Heart left ventricle (tissue), 16 donors: Measurements from ENCODE around the gene G6PD. TPM values are rescaled to one million over a fixed set of nuclear protein-coding genes. Genes with fewer than 3 reads are reported as not detected.

Source experiments
- ATAC-seq, 4 donors: fragments of 200-7000 bp; cut with Tn5 transposase; one replicate each; pipeline ENCODE4 v1.9.1; 2020 to 2022; ENCODE audit warnings: moderate library complexity in 4 of 4, mild to moderate bottlenecking in 3 of 4, moderate number of reproducible peaks in 1 of 4
- DNase-seq, 5 donors: peaks; one replicate each; pipeline ENCODE4 v3.0.0-alpha.2; 2020
- H3K27ac ChIP-seq, 12 donors: fragments of 200-600 bp; sonication (generic) in 4 of 12; one replicate each; pipeline versions ENCODE4 v1.5.0 to v1.8.0; 2016 to 2022; ENCODE audit warnings: mild to moderate bottlenecking in 2 of 12
- H3K27me3 ChIP-seq, 9 donors: fragments of 200-600 bp; sonication (generic) in 2 of 9; one replicate each; pipeline versions ENCODE4 v1.5.1 to v1.8.0; 2016 to 2022; ENCODE audit warnings: mild to moderate bottlenecking in 3 of 9
- H3K36me3 ChIP-seq, 9 donors: fragments of 200-600 bp; sonication (generic) in 2 of 9; one replicate each; pipeline versions ENCODE4 v1.5.0 to v1.8.0; 2018 to 2022; ENCODE audit warnings: mild to moderate bottlenecking in 2 of 9
- H3K4me1 ChIP-seq, 12 donors: fragments of 200-600 bp; sonication (generic) in 4 of 12; one replicate each; pipeline versions ENCODE4 v1.5.0 to v1.8.0; 2016 to 2022; ENCODE audit warnings: mild to moderate bottlenecking in 3 of 12
- H3K4me3 ChIP-seq, 12 donors: fragments of 200-600 bp; sonication (generic) in 4 of 12; one replicate each; pipeline versions ENCODE4 v1.5.0 to v1.8.0; 2017 to 2022; ENCODE audit warnings: mild to moderate bottlenecking in 9 of 12, moderate library complexity in 4 of 12
- H3K9me3 ChIP-seq, 12 donors: fragments of 200-600 bp; sonication (generic) in 4 of 12; one replicate each; pipeline versions ENCODE4 v1.5.0 to v1.8.0; 2016 to 2022; ENCODE audit warnings: mild to moderate bottlenecking in 1 of 12
- POLR2A ChIP-seq, 2 donors: fragments of 450-650 bp; IDR thresholded peaks; one replicate each; pipeline ENCODE4 v1.6.1; 2017; ENCODE audit warnings: antibody characterized with exemption in 2 of 2, mild to moderate bottlenecking in 2 of 2, moderate library complexity in 2 of 2
- WGBS, 4 donors: extraction: QIAGEN DNeasy Blood & Tissue Kit in 2 of 4; methylation state at CpG; one replicate each; pipeline versions ENCODE4 v1.1.5 to v1.1.7; 2013 to 2018; 5-methylcytosine and 5-hydroxymethylcytosine counted together
- intact Hi-C, 10 donors: fragments of 100-400 bp; cut with DNase I; formaldehyde crosslinking; loops; one replicate each; pipeline versions ENCODE4 v1.11.1 to v1.14.2; 2022
- polyA plus RNA-seq, 2 donors: library from polyadenylated mRNA; stranded (reverse); fragments of 200-250 nt; gene quantifications; one replicate each; pipeline ENCODE4 v1.2.3, GENCODE V29; 2013
- total RNA-seq, 9 donors: library from RNA; depleted of rRNA in 2 of 9; stranded (reverse); fragments of >200 nt in 2 of 9; fragmentation: NEBNext Ultra II Directional in 3 of 9; extraction: Animal tissue kit (Norgen Biotek cat#: 25700) in 3 of 9; gene quantifications; one replicate each; pipeline versions ENCODE4 v1.1.0 to v1.2.4, GENCODE V29; 2016 to 2023
- TF ChIP-seq, protein P1 (sequence below), 12 donors: fragments of 200-600 bp; sonication (generic) in 4 of 12; IDR thresholded peaks; one replicate each; pipeline versions ENCODE4 v1.5.0 to v1.8.0; 2018 to 2022; ENCODE audit warnings: antibody characterized with exemption in 12 of 12, mild to moderate bottlenecking in 5 of 12
- donor health status: ischemic (EF 13 %, LVEDD 7.1; RV severe dilation, severe dysfunction).
- donor health status: healthy with polysubstance abuse.
- donor health status: DM: no; HTN: yes; CAD: no.
- donor health status: DM: no; HTN: no; CAD: no.
- donor health status: ischemic (EF 25% LVEDD 6.9; RV normal size, moderate dysfunction).
- donor health status: ischemic (EF 25% LVEDD 5.7; RV mildly dilated, moderate dysfunction).
- donor health status: healthy.
- donor health status: DM: yes; HTN: yes; CAD: no.
- donor health status: ischemic (EF 35%, LVEDD 5.7; RV mildly dilated, moderate dysfunction).
- donor health status: nonischemic (EF 11% LVEDD 7.7; RV severe dilation, severe dysfunction).
- donor health status: DM: yes; HTN: yes; CAD: no.
- donor health status: PGD.
- donor health status: ischemic (EF 29% LVEDD 5.4; RV normal size, mild dysfunction).
- donor health status: nonischemic (EF 23%, LVEDD 6.1; RV moderate dilation, normal function).

G6PD gene
- total and polyA plus RNA-seq, 11 donors, result 5.9 to 41.3 (median 11.2) TPM

DNA sequence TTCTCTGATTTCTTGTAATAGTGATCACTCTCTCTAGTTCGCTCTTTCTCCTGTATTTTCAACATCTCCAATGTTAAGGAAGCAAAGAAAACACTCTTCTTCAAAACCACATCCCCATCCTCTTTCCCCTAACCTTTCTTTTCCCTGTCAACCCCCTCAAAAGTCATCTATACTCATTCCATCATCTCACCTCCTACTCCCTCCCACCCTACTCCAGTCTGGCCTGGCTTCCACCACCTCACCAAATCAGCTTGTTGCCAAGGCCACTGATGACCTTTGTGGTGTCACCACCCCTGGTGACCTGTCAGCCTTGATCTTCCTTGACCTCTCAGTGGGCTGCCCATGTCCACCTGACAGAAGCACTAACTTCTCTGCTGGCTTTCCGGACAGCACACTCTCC is 32.9 kb downstream of the G6PD start:
- H3K4me1 ChIP-seq, result peaks cover 0 to 28% (median 10%) of the 10 kb centered on the region in 12 donors
- WGBS, 4 donors, result 76 to 95% (median 87%) methylated on average over 2 of the region's 2 CpGs
- DNase-seq (no peak), ATAC-seq (no peak)
- H3K4me3 ChIP-seq, result no peak overlapping the region
- peaks cover 0 to 8% (median 0%) of the 10 kb centered on the region in 9 donors for H3K27me3 ChIP-seq
- TF ChIP-seq POLR2A (IDR thresholded peaks at IDR 0.05), result no peak
- TF ChIP-seq, protein P1, sequence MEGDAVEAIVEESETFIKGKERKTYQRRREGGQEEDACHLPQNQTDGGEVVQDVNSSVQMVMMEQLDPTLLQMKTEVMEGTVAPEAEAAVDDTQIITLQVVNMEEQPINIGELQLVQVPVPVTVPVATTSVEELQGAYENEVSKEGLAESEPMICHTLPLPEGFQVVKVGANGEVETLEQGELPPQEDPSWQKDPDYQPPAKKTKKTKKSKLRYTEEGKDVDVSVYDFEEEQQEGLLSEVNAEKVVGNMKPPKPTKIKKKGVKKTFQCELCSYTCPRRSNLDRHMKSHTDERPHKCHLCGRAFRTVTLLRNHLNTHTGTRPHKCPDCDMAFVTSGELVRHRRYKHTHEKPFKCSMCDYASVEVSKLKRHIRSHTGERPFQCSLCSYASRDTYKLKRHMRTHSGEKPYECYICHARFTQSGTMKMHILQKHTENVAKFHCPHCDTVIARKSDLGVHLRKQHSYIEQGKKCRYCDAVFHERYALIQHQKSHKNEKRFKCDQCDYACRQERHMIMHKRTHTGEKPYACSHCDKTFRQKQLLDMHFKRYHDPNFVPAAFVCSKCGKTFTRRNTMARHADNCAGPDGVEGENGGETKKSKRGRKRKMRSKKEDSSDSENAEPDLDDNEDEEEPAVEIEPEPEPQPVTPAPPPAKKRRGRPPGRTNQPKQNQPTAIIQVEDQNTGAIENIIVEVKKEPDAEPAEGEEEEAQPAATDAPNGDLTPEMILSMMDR (IDR thresholded peaks at IDR 0.05), result no peak
- H3K9me3 ChIP-seq, result peaks cover 0 to 10% (median 0%) of the 10 kb centered on the region in 12 donors
- intact Hi-C loops, result no loop called here
- H3K36me3 ChIP-seq, result peaks cover 0 to 8% (median 0%) of the 10 kb centered on the region in 9 donors
- no peak overlapping the region for H3K27ac ChIP-seq

- Histone ChIP-seq H3K36me3 (peaks cover 0 to 12% (median under 1%) of the 10 kb centered on the region in 9 donors), H3K27me3 (peaks cover 0 to 8% (median 0%) of the 10 kb centered on the region in 9 donors), H3K9me3 (peaks cover 0 to 10% (median 0%) of the 10 kb centered on the region in 12 donors), H3K27ac (no peak overlapping the region), H3K4me1 (peaks cover 0 to 25% (median 10%) of the 10 kb centered on the region in 12 donors), H3K4me3 (no peak overlapping the region)
- intact Hi-C loops, result no loop called here
- ATAC-seq (no peak), DNase-seq (no peak)
- 89 to 95% (median 92%) methylated on average over 16 of the region's 16 CpGs for WGBS, 4 donors
- TF ChIP-seq POLR2A (IDR thresholded peaks at IDR 0.05), result no peak
- TF ChIP-seq, protein P1 (IDR thresholded peaks at IDR 0.05), result no peak
Observed at GRCh38 chrX:154512879-154513553, 33.6 kb downstream of the G6PD start.

DNA sequence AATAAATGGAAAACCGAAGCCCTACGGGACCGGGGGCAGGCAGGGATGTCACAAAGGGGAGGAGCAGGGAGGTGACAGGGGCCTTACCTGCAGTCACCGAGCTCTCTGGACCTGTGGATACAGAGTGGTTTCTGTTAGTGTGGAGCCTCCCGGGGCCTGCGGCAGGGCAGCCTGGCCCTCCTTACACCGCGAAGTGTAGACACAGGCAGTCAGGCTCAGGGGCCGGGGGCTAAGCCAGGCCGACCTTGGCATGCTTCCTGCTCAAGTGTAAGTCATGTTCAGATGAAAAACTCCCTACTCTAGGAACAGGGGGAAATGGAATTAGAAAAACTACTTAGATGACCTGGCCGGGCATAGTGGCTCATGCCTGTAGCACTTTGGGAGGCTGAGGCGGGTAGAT is 34.9 kb downstream of the G6PD start:
- peaks cover 0 to 13% (median 2%) of the 10 kb centered on the region in 12 donors for H3K4me1 ChIP-seq
- DNase-seq (no peak), ATAC-seq (no peak)
- peak overlapping the region in 1 of 12 donors; percentile 20 for H3K27ac ChIP-seq
- H3K27me3 ChIP-seq, result peaks cover 0 to 3% (median 0%) of the 10 kb centered on the region in 9 donors
- H3K36me3 ChIP-seq, result peaks cover 0 to 17% (median 4%) of the 10 kb centered on the region in 9 donors
- WGBS, 4 donors, result 63 to 79% (median 72%) methylated on average over 7 to 12 of the region's 12 CpGs
- intact Hi-C loops, result no loop called here
- TF ChIP-seq, protein P1 (IDR thresholded peaks at IDR 0.05), result no peak
- TF ChIP-seq POLR2A (IDR thresholded peaks at IDR 0.05), result no peak
- H3K4me3 ChIP-seq, result no peak overlapping the region
- H3K9me3 ChIP-seq, result peaks cover 0 to 10% (median 0%) of the 10 kb centered on the region in 12 donors

DNA sequence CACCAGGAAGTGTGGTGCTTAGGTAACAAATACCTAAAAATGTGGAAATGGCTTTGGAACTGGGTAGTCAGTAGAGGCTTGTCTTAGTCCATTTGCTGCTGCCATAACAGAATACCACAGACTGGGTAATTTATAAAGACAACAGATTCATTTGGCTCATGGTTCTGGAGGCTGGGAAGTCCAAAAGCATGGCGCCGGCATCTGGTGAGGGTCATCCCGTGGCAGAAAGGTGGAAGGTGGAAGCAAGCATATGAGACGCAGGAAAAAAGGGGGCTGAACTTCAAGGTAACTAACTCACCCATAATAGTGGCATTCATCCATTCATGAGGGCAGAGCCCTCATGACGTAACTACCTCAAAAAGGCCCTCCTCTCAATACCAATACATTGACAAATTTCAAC is 37.2 kb downstream of the G6PD start:
- 83 to 100% (median 93%) methylated on average over 5 of the region's 5 CpGs for WGBS, 4 donors
- DNase-seq, result no peak
- TF ChIP-seq, protein P1 (IDR thresholded peaks at IDR 0.05), result no peak
- no peak for TF ChIP-seq POLR2A (IDR thresholded peaks at IDR 0.05)
- intact Hi-C loops, result no loop called here
- no peak overlapping the region for H3K4me3 ChIP-seq
- ATAC-seq, result no peak
- peaks cover 0 to 29% (median 10%) of the 10 kb centered on the region in 9 donors for H3K36me3 ChIP-seq
- H3K4me1 ChIP-seq, result peaks cover 0 to 6% (median 0%) of the 10 kb centered on the region in 12 donors
- peaks cover 0 to 10% (median 0%) of the 10 kb centered on the region in 12 donors for H3K9me3 ChIP-seq
- peaks cover 0 to 3% (median 0%) of the 10 kb centered on the region in 9 donors for H3K27me3 ChIP-seq
- no peak overlapping the region for H3K27ac ChIP-seq
